ENCODE data around the gene ATP6V1G3.
"Not testable (repeated sequence)": the region's sequence is repeated elsewhere in the genome, so short reads cannot be mapped to it uniquely, and the experiment has no call there.

The ATP6V1G3 gene

GRCh38 chr1:198496216-198497143, 44.0 kb downstream of the ATP6V1G3 start:
- DNase-seq (ENCODE audit: low read depth, low spot score): peak; percentile 44

GRCh38 chr1:198495631-198496030, 44.8 kb downstream of the ATP6V1G3 start:
- peak; percentile 63 for DNase-seq (ENCODE audit: low read depth, low spot score)

GRCh38 chr1:198494658-198495103, 45.8 kb downstream of the ATP6V1G3 start:
- DNase-seq (ENCODE audit: low read depth, low spot score): no peak

GRCh38 chr1:198494139-198494538, 46.3 kb downstream of the ATP6V1G3 start:
- no peak for DNase-seq (ENCODE audit: low read depth, low spot score)

- DNase-seq (ENCODE audit: low read depth, low spot score): peak; percentile 26
Measured at GRCh38 chr1:198493329-198493728, 47.2 kb downstream of the ATP6V1G3 start.

GRCh38 chr1:198492872-198493271, 47.6 kb downstream of the ATP6V1G3 start:
- DNase-seq (ENCODE audit: low read depth, low spot score): peak; percentile 59

GRCh38 chr1:198491596-198491995, 48.9 kb downstream of the ATP6V1G3 start:
- no peak for DNase-seq (ENCODE audit: low read depth, low spot score)

GRCh38 chr1:198491028-198491427, 49.5 kb downstream of the ATP6V1G3 start:
- DNase-seq (ENCODE audit: low read depth, low spot score): no peak

GRCh38 chr1:198490224-198490623, 50.3 kb downstream of the ATP6V1G3 start:
- no peak for DNase-seq (ENCODE audit: low read depth, low spot score)

- no peak for DNase-seq (ENCODE audit: low read depth, low spot score)
Measured at GRCh38 chr1:198486903-198487302, 53.6 kb downstream of the ATP6V1G3 start.

- no peak for DNase-seq (ENCODE audit: low read depth, low spot score)
Measured at GRCh38 chr1:198483645-198484044, 56.8 kb downstream of the ATP6V1G3 start.

- DNase-seq (ENCODE audit: low read depth, low spot score): no peak
Measured at GRCh38 chr1:198483006-198483405, 57.5 kb downstream of the ATP6V1G3 start.

- no peak for DNase-seq (ENCODE audit: low read depth, low spot score)
Measured at GRCh38 chr1:198481661-198482060, 58.8 kb downstream of the ATP6V1G3 start.

- DNase-seq (ENCODE audit: low read depth, low spot score): no peak
Measured at GRCh38 chr1:198480876-198481275, 59.6 kb downstream of the ATP6V1G3 start.

GRCh38 chr1:198477354-198477753, 63.1 kb downstream of the ATP6V1G3 start:
- not testable (repeated sequence) for DNase-seq (ENCODE audit: low read depth, low spot score)

All from astrocyte of the hippocampus (primary cell).